ENCODE data around the gene GBP4.

DNA sequence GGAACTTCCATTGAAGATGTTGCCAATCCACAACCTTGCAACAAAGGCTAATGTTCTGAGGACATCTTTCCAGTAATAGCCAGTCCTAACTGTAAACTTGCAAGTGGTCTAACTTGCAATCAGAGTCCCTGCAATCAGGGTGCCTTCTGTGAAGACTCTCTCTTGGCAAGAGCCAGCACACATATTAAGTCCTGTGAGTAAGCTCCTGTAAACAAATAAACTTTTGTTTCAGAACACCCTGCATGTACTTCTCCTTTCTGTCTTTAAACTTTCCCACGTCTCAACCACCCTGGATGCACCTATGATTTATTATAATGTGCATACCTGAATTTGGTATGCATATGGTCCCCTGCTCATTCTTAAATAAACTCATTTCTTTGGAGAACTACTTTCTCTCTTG, 32.0 kb downstream of the GBP4 start:
- TF ChIP-seq CTCF (IDR thresholded peaks at IDR 0.05; ENCODE audit: low read depth, low read length, missing input control), result no peak
- TF ChIP-seq EGR1 (IDR thresholded peaks at IDR 0.05; ENCODE audit: low read depth in 2 of 2), result no peak
- TF ChIP-seq RAD21 (IDR thresholded peaks at IDR 0.05), result no peak
- no peak for TF ChIP-seq YY1 (IDR thresholded peaks at IDR 0.05)
- TF ChIP-seq GABPA (IDR thresholded peaks at IDR 0.05 in 1 of 2, conservative IDR thresholded peaks at IDR 0.05 in 1 of 2), result no peak
- TF ChIP-seq ZBTB33 (IDR thresholded peaks at IDR 0.05), result no peak
- TF ChIP-seq SP1 (IDR thresholded peaks at IDR 0.05), result no peak
- no peak for TF ChIP-seq RXRA (IDR thresholded peaks at IDR 0.05)
- no peak for TF ChIP-seq MAX (IDR thresholded peaks at IDR 0.05)
